ENCODE results near the gene SERINC3.

GRCh38 chr20:44543358-44543757 lies 21.5 kb upstream of the SERINC3 start:
- TF ChIP-seq POLR2A (IDR thresholded peaks at IDR 0.05) (no peak), CTCF (IDR thresholded peaks at IDR 0.05) (no peak)
